Measurements from ENCODE around the gene KCNIP4. TPM values are rescaled to one million over a fixed set of nuclear protein-coding genes. Genes with fewer than 3 reads are reported as not detected.
"Not testable (repeated sequence)": the region's sequence is repeated elsewhere in the genome, so short reads cannot be mapped to it uniquely, and the experiment has no call there.

The KCNIP4 gene
- not detected in 3 replicates for total RNA-seq
- long read RNA-seq: 0 reads

DNA sequence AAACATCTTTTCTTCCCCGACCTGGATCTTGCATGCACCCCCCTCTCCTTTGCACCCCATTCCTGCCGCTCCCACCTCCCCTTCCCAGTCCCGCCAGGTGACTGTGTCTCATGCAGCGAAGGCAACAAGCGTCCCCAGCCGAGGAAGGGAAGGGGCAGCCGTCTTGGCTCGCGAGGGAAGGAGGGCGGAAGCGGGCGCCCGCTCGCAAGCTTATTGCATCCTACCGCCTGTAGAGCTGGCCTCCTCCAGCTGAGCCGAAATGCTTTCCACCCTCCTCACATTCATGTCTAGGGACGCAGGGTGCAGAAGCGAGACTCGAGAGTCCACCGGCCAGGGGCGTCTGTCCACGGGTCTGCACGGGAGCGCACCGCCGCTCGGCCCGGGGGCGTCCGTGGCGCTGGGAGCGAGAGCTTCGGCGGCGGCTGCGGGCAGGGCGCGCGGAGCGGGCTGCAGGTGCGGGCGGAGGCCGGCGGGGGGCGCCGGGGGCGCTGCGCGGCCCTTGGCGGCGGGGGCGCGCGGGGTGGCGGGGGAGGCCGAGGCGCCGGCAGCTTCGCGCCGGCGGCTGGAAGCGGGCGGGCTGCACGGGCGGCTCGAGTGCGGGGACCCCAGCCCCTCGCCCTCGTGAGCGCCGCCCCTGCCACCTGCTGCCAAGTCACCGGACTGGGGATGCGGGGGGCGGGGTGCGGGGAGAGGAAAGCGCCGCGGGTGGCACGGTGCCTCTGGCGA, at the start of gene KCNIP4:
TSS of gene KCNIP4 (minus strand) at position 426 of the 726 bp plus-strand sequence.
- peaks cover 57% of the 10 kb centered on the region for H3K27me3 Mint-ChIP-seq (ENCODE audit: low read depth)
- TF ChIP-seq, protein P1, sequence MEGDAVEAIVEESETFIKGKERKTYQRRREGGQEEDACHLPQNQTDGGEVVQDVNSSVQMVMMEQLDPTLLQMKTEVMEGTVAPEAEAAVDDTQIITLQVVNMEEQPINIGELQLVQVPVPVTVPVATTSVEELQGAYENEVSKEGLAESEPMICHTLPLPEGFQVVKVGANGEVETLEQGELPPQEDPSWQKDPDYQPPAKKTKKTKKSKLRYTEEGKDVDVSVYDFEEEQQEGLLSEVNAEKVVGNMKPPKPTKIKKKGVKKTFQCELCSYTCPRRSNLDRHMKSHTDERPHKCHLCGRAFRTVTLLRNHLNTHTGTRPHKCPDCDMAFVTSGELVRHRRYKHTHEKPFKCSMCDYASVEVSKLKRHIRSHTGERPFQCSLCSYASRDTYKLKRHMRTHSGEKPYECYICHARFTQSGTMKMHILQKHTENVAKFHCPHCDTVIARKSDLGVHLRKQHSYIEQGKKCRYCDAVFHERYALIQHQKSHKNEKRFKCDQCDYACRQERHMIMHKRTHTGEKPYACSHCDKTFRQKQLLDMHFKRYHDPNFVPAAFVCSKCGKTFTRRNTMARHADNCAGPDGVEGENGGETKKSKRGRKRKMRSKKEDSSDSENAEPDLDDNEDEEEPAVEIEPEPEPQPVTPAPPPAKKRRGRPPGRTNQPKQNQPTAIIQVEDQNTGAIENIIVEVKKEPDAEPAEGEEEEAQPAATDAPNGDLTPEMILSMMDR (IDR thresholded peaks at IDR 0.05): no peak
- peaks cover 2% of the 10 kb centered on the region for H3K36me3 Mint-ChIP-seq (ENCODE audit: low read depth)
- no peak for DNase-seq (ENCODE audit: low spot score)
- no peak within 1 kb of the TSS for H3K27ac Mint-ChIP-seq (ENCODE audit: unreplicated experiment)
- peak within 1 kb of the TSS; percentile 58 for H3K4me3 Mint-ChIP-seq (ENCODE audit: unreplicated experiment)
- no peaks in the 10 kb centered on the region for H3K9me3 Mint-ChIP-seq (ENCODE audit: low read depth)
- peaks cover 4% of the 10 kb centered on the region for H3K4me1 Mint-ChIP-seq (ENCODE audit: low read depth)

DNA sequence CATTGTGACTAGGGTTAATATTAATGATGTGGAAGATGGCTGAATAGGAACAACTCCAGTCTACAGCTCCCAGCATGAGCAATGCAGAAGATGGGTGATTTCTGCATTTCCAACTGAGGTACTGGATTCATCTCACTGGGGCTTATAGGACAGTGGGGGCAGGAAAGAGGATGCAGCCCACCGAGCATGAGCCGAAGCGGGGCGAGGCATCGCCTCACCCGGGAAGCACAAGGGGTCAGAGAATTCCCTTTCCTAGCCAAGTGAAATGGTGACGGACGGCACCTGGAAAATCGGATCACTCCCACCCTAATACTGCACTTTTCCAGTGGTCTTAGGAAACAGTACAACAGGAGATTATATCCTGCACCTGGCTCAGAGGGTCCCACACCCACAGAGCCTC, 48.0 kb upstream of the KCNIP4 start:
- peaks cover 12% of the 10 kb centered on the region for H3K4me1 Mint-ChIP-seq (ENCODE audit: low read depth)
- not testable (repeated sequence) for H3K36me3 Mint-ChIP-seq (ENCODE audit: low read depth); H3K4me3 Mint-ChIP-seq (ENCODE audit: unreplicated experiment); DNase-seq (ENCODE audit: low spot score); H3K27ac Mint-ChIP-seq (ENCODE audit: unreplicated experiment); H3K27me3 Mint-ChIP-seq (ENCODE audit: low read depth)
- peaks cover 28% of the 10 kb centered on the region for H3K9me3 Mint-ChIP-seq (ENCODE audit: low read depth)

DNA sequence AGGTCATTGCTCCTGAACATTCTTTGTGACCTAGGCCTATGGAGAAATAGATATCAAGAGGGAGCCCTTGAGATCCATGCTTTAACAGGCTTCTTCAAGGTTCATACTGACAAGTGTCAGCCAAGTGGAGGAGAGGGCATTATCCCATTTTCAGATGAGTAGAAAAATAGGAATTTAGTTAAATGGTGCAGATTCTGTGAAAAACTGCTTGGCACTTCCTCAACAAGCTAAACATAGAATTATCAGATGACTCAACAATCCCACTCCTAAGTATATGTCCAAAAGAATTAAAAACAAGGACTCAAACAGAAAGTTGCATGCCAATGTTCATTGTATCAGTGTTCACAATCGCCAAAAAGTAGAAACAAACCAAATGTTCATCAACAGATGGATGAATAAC, 43.8 kb upstream of the KCNIP4 start:
- DNase-seq (ENCODE audit: low spot score): no peak
- no peaks in the 10 kb centered on the region for H3K36me3 Mint-ChIP-seq (ENCODE audit: low read depth)
- peaks cover 12% of the 10 kb centered on the region for H3K4me1 Mint-ChIP-seq (ENCODE audit: low read depth)
- peaks cover 7% of the 10 kb centered on the region for H3K9me3 Mint-ChIP-seq (ENCODE audit: low read depth)
- TF ChIP-seq, protein P1 (IDR thresholded peaks at IDR 0.05): no peak
- H3K27me3 Mint-ChIP-seq (ENCODE audit: low read depth): peaks cover 2% of the 10 kb centered on the region
- H3K4me3 Mint-ChIP-seq (ENCODE audit: unreplicated experiment): no peak overlapping the region
- H3K27ac Mint-ChIP-seq (ENCODE audit: unreplicated experiment): no peak overlapping the region

DNA sequence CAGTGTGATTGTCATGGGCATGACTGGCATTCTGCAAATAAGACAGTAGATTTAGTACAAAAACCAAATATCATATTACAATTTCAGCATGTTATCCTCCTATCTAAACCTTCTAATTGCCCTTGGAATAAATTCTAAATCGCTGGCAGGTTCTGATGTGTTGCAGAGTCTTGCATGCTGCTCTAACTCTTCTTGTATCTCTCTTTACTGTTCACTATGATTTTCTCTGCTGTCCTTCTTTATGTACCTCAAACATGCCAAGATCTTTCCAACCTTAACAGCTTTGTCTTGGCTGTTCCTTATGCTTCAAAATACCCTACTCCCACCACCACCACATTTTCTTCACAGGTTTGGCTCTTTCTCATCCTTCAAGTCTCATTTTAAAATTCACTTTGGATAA, 43.0 kb upstream of the KCNIP4 start:
- H3K9me3 Mint-ChIP-seq (ENCODE audit: low read depth): peaks cover 7% of the 10 kb centered on the region
- no peaks in the 10 kb centered on the region for H3K36me3 Mint-ChIP-seq (ENCODE audit: low read depth)
- no peak overlapping the region for H3K27ac Mint-ChIP-seq (ENCODE audit: unreplicated experiment)
- H3K4me3 Mint-ChIP-seq (ENCODE audit: unreplicated experiment): no peak overlapping the region
- TF ChIP-seq, protein P1 (IDR thresholded peaks at IDR 0.05): no peak
- DNase-seq (ENCODE audit: low spot score): no peak
- H3K4me1 Mint-ChIP-seq (ENCODE audit: low read depth): peaks cover 12% of the 10 kb centered on the region
- H3K27me3 Mint-ChIP-seq (ENCODE audit: low read depth): peaks cover 2% of the 10 kb centered on the region

DNA sequence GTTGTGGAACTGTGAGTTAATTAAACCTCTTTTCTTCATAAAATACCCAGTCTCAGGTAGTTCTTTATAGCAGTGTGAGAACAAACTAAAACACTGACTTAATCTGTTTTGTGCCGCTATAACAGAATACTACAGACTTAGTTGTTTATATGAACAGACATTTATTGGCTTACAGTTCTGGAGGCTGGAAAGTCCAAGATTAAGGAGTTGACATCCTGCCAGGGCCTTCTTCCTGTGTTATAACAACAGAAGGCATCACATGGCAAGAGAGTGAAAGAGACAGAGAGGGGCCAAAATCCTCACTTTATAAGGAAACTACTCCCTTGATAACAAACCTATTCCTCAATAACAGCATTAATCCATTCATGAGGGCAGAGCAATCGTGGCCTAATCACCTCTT, 42.5 kb upstream of the KCNIP4 start:
- no peak for DNase-seq (ENCODE audit: low spot score)
- Mint-ChIP-seq H3K27me3 (ENCODE audit: low read depth) (peaks cover 2% of the 10 kb centered on the region), H3K9me3 (ENCODE audit: low read depth) (peaks cover 2% of the 10 kb centered on the region), H3K4me3 (ENCODE audit: unreplicated experiment) (no peak overlapping the region), H3K36me3 (ENCODE audit: low read depth) (no peaks in the 10 kb centered on the region), H3K4me1 (ENCODE audit: low read depth) (peaks cover 12% of the 10 kb centered on the region), H3K27ac (ENCODE audit: unreplicated experiment) (no peak overlapping the region)
- TF ChIP-seq, protein P1 (IDR thresholded peaks at IDR 0.05): no peak

DNA sequence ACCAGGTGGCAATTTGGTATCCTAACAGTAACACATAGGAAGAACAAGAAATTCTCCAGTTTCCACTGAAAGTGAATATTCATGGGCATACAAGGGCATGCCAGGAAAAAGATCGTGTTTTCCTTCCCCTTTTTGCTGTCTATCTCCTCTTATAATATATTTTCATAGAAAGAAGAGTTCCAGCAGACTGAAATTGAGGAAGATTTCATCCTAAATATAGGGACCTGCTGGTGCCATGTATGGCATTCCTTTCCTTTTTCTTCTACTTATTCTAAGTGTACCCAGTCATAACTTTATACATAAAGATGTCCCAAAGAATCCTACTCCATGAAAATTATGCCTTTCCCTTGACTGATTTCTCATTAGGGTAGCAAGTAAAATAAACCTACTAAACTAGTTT, 40.8 kb upstream of the KCNIP4 start:
- Mint-ChIP-seq H3K4me3 (ENCODE audit: unreplicated experiment) (no peak overlapping the region), H3K9me3 (ENCODE audit: low read depth) (no peaks in the 10 kb centered on the region), H3K36me3 (ENCODE audit: low read depth) (no peaks in the 10 kb centered on the region), H3K4me1 (ENCODE audit: low read depth) (peaks cover 12% of the 10 kb centered on the region), H3K27ac (ENCODE audit: unreplicated experiment) (no peak overlapping the region), H3K27me3 (ENCODE audit: low read depth) (peaks cover 8% of the 10 kb centered on the region)
- TF ChIP-seq, protein P1 (IDR thresholded peaks at IDR 0.05): no peak
- no peak for DNase-seq (ENCODE audit: low spot score)
